LNCaP clone FGC (cell line): ENCODE data around the gene KIF19.
"Not testable (repeated sequence)": the region's sequence is repeated elsewhere in the genome, so short reads cannot be mapped to it uniquely, and the experiment has no call there.

Source experiments
- DNase-seq: peaks from one replicate; pipeline ENCODE4 v3.0.0-alpha.2; 2011; ENCODE audit warnings: low read depth
- H3K4me3 ChIP-seq: 2 replicates; pipeline ENCODE4 v1.5.1; 2011; ENCODE audit warnings: mild to moderate bottlenecking, low read depth, low read length, control low read depth
- CTCF ChIP-seq: IDR thresholded peaks from 2 replicates; pipeline ENCODE4 v1.5.1; 2012; ENCODE audit warnings: mild to moderate bottlenecking; ENCODE audit not compliant: control insufficient read depth, insufficient read depth; ENCODE audit errors: extremely low read depth

KIF19 gene

GRCh38 chr17:74404218-74404617, 78.2 kb downstream of the KIF19 start:
- no peak for DNase-seq
- TF ChIP-seq CTCF: no peak
- no peak overlapping the region for H3K4me3 ChIP-seq

- H3K4me3 ChIP-seq: no peak overlapping the region
- DNase-seq: peak; percentile 18
- TF ChIP-seq CTCF: no peak
Measured at GRCh38 chr17:74404789-74405188, 78.8 kb downstream of the KIF19 start.

GRCh38 chr17:74405311-74405710, 79.3 kb downstream of the KIF19 start:
- DNase-seq, H3K4me3 ChIP-seq: not testable (repeated sequence)
